Astrocyte of the cerebellum (primary cell): Measurements from ENCODE around the gene RIPOR2.
"Not testable (repeated sequence)": the region's sequence is repeated elsewhere in the genome, so short reads cannot be mapped to it uniquely, and the experiment has no call there.

Experiments used
- DNase-seq: peaks from one replicate; pipeline ENCODE4 v3.0.0-alpha.2; 2011; ENCODE audit warnings: low read depth
- H3K4me3 ChIP-seq: 2 replicates; pipeline ENCODE4 v1.5.1; 2011; ENCODE audit warnings: mild to moderate bottlenecking, low read depth, low read length, moderate library complexity
- in situ Hi-C: cut with HindIII; loops from 2 replicates; pipeline ENCODE4 v1.10.0; 2017; ENCODE audit warnings: low sequenced_read_pairs
- TF ChIP-seq, protein P1 (sequence below): IDR thresholded peaks from 2 replicates; pipeline ENCODE4 v1.5.1; 2012; ENCODE audit warnings: low read length, low read depth, moderate library complexity, mild to moderate bottlenecking; ENCODE audit errors: missing control alignments

Gene RIPOR2

DNA sequence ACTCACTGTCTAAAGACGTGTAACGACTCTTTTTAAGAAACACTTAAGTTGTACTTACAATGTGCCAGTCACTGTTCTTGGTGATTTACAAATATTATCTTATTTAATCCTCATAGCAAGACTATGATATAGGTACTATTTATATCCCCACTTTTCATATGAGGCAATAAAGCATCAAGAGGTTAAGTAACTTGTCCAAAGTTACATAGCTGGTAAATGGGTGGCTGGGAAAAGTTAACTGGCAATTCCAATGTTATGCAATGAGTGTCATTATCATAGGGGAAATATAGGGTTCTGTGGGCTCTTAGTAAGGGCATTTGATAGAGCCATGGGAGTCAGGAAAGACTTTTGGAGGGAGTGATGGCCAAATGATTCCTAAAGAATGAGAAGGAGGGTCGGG, 21.4 kb upstream of the RIPOR2 start:
- TF ChIP-seq, protein P1, sequence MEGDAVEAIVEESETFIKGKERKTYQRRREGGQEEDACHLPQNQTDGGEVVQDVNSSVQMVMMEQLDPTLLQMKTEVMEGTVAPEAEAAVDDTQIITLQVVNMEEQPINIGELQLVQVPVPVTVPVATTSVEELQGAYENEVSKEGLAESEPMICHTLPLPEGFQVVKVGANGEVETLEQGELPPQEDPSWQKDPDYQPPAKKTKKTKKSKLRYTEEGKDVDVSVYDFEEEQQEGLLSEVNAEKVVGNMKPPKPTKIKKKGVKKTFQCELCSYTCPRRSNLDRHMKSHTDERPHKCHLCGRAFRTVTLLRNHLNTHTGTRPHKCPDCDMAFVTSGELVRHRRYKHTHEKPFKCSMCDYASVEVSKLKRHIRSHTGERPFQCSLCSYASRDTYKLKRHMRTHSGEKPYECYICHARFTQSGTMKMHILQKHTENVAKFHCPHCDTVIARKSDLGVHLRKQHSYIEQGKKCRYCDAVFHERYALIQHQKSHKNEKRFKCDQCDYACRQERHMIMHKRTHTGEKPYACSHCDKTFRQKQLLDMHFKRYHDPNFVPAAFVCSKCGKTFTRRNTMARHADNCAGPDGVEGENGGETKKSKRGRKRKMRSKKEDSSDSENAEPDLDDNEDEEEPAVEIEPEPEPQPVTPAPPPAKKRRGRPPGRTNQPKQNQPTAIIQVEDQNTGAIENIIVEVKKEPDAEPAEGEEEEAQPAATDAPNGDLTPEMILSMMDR: no peak
- in situ Hi-C loops: no loop called here
- H3K4me3 ChIP-seq: no peak overlapping the region
- DNase-seq: no peak

DNA sequence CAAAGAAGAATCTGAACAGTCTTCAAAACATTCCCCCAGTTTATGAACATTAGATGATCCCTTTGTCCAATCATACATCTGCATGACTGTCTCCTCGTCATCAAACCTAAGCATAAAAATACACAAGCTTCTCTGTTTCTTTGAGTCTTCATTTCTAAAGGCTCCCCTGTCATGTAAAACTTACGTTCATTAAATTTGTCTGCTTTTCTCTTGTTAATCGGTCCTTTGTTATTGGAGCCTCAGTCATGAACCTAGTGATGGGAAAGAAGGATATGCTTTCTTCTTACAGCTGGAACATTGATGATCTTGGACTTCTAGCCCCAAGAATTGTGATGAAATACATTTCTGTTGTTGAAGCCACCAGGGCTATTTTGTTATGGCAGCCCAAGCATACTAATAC, 18.0 kb upstream of the RIPOR2 start:
- TF ChIP-seq, protein P1: no peak
- no peak for DNase-seq
- in situ Hi-C loops: no loop called here
- no peak overlapping the region for H3K4me3 ChIP-seq

DNA sequence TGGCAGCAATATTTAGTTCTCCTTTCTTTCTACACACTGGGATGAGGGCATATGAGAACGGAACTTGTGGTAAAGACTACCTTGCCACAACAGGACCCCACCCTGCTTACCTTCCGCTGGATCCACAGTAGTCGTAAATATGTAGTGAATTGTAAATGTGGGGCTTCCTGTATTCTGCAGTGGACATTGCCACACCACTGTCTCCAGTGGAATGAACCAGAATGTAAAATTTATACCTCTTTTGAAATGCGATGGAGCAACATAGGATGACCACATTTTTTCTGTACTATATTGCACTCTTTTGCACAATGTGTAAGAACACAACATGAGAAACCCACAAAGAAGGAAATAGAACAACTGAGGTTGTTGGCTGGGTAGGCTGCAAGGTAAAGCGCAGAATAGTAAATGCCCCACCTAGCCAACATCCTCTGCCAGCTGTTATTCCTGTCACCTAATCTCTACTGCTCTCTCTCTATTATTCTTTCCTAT, 16.1 kb upstream of the RIPOR2 start:
- in situ Hi-C loops: no loop called here
- TF ChIP-seq, protein P1: no peak
- DNase-seq: no peak
- H3K4me3 ChIP-seq: no peak overlapping the region

DNA sequence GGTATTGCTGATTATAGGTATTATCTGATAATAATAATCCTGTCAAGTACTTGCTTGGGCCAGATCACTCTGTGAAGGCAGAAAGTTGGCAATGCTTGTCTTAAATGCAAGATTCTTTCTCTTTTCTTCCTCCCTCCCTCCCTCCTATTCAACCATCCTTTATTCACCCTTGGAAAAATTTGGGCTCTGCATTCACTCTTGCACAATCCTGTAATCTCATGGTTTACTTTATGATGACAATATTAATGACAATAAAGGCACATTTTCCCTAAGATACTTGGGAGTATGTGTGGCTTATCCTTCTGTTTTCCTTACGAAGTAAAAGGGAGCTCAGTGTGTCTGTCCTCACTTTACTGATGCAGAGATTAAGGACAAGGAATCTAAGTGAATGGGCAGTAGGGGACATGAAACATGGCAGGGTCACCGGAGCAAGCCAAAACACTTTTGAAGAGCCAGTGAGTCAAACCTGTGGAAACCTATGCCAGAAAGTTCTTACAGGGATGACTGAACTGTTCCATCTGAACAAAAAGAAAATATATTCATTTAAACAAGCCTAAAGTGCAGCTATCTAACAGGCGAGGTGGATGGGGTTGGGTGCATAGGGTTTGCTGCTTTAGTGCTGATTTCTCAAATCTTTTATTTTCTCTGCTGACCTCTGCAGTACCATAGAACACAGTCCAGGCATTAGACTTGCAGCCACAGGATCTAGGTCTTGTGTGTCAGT, 14.6 kb upstream of the RIPOR2 start:
- H3K4me3 ChIP-seq: no peak overlapping the region
- in situ Hi-C loops: no loop called here
- no peak for DNase-seq

DNA sequence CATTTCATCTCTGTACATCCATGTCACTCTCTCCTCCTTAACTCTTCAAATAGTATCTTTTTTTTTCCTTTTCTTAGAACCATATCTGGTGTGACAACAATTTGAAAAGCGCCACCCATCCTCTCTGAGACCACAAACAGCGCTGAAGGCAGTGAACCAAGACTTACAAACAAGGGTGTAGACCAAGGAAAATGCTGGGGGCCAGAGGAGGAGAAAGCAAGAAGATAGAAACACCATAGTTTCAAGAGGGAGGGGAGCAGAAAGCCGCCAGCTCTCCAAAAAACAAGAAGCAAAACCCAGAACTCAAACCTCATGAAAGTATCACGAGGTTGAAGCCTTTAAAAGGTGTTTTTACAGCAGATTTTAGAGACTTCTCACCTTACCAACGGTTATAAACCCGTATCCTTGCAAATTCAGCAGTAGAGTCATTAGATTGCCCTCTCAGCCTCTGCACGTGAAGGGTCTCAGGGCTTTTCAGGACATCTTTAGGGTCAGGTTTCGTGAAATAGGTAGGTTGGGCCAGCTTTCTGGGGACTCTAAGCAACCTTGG, 13.3 kb upstream of the RIPOR2 start:
- H3K4me3 ChIP-seq: no peak overlapping the region
- in situ Hi-C loops: no loop called here
- TF ChIP-seq, protein P1: no peak
- no peak for DNase-seq

More for the DNA sequence above, 14.6 kb upstream of the RIPOR2 start:
- TF ChIP-seq, protein P1: no peak

DNA sequence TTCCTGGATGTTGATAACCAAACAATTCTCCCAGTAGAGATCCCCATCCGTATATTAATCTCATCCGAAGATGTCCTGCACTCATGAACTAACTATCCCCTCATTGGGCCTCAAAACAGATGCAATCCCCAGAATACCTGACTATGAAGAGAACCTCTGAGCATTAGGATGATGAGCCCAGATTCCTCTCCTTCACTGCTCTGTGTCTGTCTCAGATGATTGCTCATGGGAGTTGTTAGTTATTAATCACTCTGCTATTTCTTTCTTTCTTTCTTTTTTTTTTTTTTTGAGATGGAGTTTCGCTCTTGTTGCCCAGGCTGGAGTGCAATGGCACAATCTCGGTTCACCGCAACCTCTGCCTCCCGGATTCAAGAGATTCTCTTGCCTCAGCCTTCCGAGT, 12.5 kb upstream of the RIPOR2 start:
- H3K4me3 ChIP-seq, DNase-seq, in situ Hi-C loops: not testable (repeated sequence)

DNA sequence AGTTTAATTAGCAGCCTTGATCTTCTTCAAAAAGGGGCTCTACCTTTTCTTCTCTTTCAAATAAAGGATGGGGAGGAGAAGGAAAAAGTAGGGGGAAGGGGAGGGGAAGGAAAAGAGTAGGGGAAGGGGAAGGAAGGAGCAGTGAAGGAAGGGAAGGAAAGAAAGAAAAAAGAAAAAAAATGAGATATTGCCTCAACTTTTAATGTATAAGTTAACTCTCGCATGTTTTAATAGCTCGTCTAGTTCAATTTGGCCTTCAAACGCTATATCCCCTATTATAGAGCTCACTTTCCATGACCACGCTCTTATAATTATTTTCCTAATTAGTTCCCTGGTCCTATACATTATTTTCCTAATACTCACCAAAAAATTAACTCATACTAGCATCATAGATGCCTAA, 11.9 kb upstream of the RIPOR2 start:
- TF ChIP-seq, protein P1: no peak
- in situ Hi-C loops: no loop called here
- DNase-seq: no peak

More for the DNA sequence above, 11.9 kb upstream of the RIPOR2 start:
- H3K4me3 ChIP-seq: no peak overlapping the region
